Astrocyte of the cerebellum (primary cell): ENCODE measurements around the gene SHROOM3.
"Not testable (repeated sequence)": the region's sequence is repeated elsewhere in the genome, so short reads cannot be mapped to it uniquely, and the experiment has no call there.

Experiments
- DNase-seq: peaks from one replicate; pipeline ENCODE4 v3.0.0-alpha.2; 2011; ENCODE audit warnings: low read depth
- H3K4me3 ChIP-seq: 2 replicates; pipeline ENCODE4 v1.5.1; 2011; ENCODE audit warnings: mild to moderate bottlenecking, low read depth, low read length, moderate library complexity
- CTCF ChIP-seq: IDR thresholded peaks from 2 replicates; pipeline ENCODE4 v1.5.1; 2012; ENCODE audit warnings: low read length, low read depth, moderate library complexity, mild to moderate bottlenecking; ENCODE audit errors: missing control alignments
- in situ Hi-C: cut with HindIII; loops from 2 replicates; pipeline ENCODE4 v1.10.0; 2017; ENCODE audit warnings: low sequenced_read_pairs

SHROOM3 gene

DNA sequence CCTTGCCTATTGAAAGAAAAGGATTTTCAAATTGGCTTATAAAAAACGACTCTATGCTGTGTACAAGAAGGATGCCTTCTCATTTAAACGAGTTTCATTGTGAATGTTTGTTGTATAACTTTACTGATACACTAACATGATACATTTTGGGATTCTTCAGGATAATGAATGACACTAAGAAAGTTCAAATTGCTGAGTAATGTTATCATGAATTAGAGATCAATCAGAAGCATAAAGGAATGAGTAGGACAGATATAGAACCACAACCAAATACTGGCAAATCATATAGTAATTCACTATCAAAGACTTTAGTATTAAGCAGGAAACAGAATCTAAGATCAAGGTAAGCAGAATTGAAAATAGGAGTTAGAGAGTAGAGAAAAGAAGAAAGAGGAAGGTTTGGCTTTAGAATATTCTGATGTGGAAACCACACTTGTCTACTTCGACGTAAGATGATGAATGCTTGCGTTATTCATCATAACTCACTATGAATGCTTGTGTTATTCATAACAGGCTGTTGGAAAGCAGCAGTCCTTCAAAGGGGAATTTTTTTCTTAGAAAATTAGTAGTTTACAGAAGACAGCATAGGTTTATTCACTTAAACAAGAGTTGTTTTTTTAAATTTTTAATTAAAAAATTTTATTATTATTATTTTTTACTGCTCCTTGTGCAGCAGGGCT is 27.4 kb upstream of the SHROOM3 start:
- TF ChIP-seq CTCF: no peak
- no peak overlapping the region for H3K4me3 ChIP-seq
- DNase-seq: no peak
- in situ Hi-C loops: no loop called here

DNA sequence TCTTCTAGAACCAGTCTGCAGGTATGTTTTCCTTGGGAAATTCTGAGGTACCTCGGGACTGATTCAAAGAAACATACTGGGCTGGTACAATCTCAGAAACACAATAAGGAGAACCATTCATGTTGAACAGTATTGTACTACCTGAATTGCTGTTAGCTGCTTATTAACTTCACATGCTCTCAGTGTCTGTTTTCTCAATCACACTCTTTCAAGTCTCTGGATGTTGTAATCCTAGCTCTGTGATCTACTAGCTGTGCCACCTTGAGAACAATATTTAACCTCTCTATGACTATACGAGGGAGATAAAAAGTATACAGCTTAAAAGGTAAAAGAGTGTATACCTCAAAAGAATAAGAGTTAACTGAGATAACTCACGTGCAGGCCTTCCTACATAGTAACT is 24.4 kb upstream of the SHROOM3 start:
- H3K4me3 ChIP-seq: no peak overlapping the region
- no peak for TF ChIP-seq CTCF
- in situ Hi-C loops: no loop called here
- DNase-seq: no peak

- TF ChIP-seq CTCF: no peak
- peak overlapping the region; percentile 43 for H3K4me3 ChIP-seq
- no peak for DNase-seq
- in situ Hi-C loops: no loop called here
Measured at GRCh38 chr4:76420188-76420761, 14.8 kb upstream of the SHROOM3 start.

DNA sequence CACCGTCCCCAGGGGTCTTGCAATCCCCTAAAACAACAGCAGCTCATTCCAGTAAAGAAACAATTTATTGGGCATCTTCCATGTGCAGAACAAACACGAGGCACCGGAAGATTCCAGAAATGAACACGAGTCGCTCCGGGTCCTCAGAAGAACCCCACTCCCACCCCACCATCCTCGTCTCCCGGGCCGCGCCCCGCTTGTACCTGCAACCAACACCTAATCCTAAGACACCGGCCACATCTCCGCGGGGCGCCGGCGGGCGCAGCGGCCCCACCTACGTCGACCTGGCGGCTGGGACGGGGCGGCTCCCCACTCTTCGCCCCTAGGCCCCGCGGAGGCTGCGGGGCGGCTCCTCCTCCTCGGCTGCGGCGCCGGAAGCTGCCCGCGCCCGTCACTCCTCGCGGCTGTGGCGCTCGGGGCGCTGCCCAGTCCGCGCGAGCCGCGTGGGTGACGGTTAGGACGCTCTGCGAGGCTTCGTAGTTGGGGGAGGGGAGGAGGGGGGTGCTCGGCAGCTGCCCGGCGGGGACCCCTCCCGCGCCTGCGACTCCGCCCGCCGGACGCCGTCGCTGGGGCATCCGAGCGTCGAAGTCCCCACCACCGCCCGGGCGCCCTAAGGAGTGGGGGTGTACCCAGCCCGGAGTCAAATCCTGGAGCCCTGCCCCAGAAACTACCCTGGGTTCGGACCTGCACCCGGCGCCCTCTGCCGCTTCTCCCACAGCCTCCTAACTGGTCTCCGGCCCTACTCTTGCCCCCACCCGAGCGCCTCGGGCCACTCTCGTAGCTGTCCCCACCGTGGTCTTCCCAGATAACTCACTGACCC is 14.1 kb upstream of the SHROOM3 start, which contains the start of gene CCDC158:
Gene CCDC158 (minus strand): TSS at position 380 of the 820 bp plus-strand sequence. CDS start 17,934 bp downstream, outside the sequence.
- TF ChIP-seq CTCF: no peak
- peak within 1 kb of the TSS; percentile 43 for H3K4me3 ChIP-seq
- DNase-seq: no peak
- in situ Hi-C loops: no loop called here

- in situ Hi-C loops, H3K4me3 ChIP-seq: not testable (repeated sequence)
Measured at GRCh38 chr4:76423159-76423558, 11.9 kb upstream of the SHROOM3 start.

GRCh38 chr4:76426272-76426671 is 8.8 kb upstream of the SHROOM3 start:
- in situ Hi-C loops: no loop called here
- H3K4me3 ChIP-seq: no peak overlapping the region
- peak; percentile 31 for TF ChIP-seq CTCF
- DNase-seq: no peak

More at GRCh38 chr4:76423159-76423558, 11.9 kb upstream of the SHROOM3 start:
- DNase-seq: not testable (repeated sequence)
